Right lobe of liver (tissue), 6 donors: ENCODE data around the gene SLC25A26. TPM values are rescaled to one million over a fixed set of nuclear protein-coding genes. Genes with fewer than 3 reads are reported as not detected.

Source experiments
- ATAC-seq, 4 donors: fragments of 200-7000 bp; cut with Tn5 transposase; one replicate each; pipeline ENCODE4 v1.9.1; 2020; ENCODE audit warnings: mild to moderate bottlenecking in 4 of 4, moderate library complexity in 4 of 4
- DNase-seq, 3 donors: peaks; one replicate each; pipeline ENCODE4 v3.0.0-alpha.2; 2020
- H3K27ac ChIP-seq, 3 donors: fragments of 200-600 bp; one replicate each; pipeline ENCODE4 v1.8.0; 2022
- H3K27me3 ChIP-seq, 2 donors: fragments of 200-600 bp; one replicate each; pipeline ENCODE4 v1.8.0; 2022
- H3K36me3 ChIP-seq, 4 donors: fragments of 200-600 bp; sonication (generic) in 1 of 4; one replicate each; pipeline versions ENCODE4 v1.5.1 to v1.8.0; 2017 to 2022; ENCODE audit warnings: control low read depth in 1 of 4
- H3K4me1 ChIP-seq, 4 donors: fragments of 200-600 bp; sonication (generic) in 1 of 4; one replicate each; pipeline versions ENCODE4 v1.5.1 to v1.8.0; 2017 to 2022; ENCODE audit warnings: control low read depth in 1 of 4
- H3K4me3 ChIP-seq, 3 donors: fragments of 200-600 bp; one replicate each; pipeline ENCODE4 v1.8.0; 2022
- H3K9me3 ChIP-seq, 4 donors: fragments of 200-600 bp; sonication (generic) in 1 of 4; one replicate each; pipeline versions ENCODE4 v1.5.1 to v1.8.0; 2017 to 2022; ENCODE audit warnings: control low read depth in 1 of 4
- POLR2A ChIP-seq: fragments of 450-650 bp; IDR thresholded peaks from one replicate; pipeline ENCODE4 v1.6.1; 2017; ENCODE audit warnings: antibody characterized with exemption, mild to moderate bottlenecking
- WGBS: methylation state at CpG from one replicate; pipeline ENCODE4 v1.1.6; 2018; ENCODE audit warnings: low coverage, low lambda C conversion rate; ENCODE audit not compliant: insufficient coverage; ENCODE audit errors: missing lambda C conversion rate; 5-methylcytosine and 5-hydroxymethylcytosine counted together
- intact Hi-C, 2 donors: fragments of 100-400 bp; cut with DNase I; formaldehyde crosslinking; loops; one replicate each; pipeline versions ENCODE4 v1.11.2 to v1.14.1; 2022
- total RNA-seq, 6 experiments: library from RNA; depleted of rRNA in 2 of 6; stranded (reverse); fragments of >200 nt in 2 of 6; fragmentation: NEBNext Ultra II Directional in 3 of 6; extraction: Animal tissue kit (Norgen Biotek cat#: 25700) in 3 of 6; gene quantifications; one replicate each; pipeline versions ENCODE4 v1.1.0 to v1.2.4, GENCODE V29; 2016 to 2023
- TF ChIP-seq, protein P1 (sequence below), 4 donors: fragments of 200-600 bp in 3 of 4; fragments of 450-650 bp in 1 of 4; IDR thresholded peaks; one replicate each; pipeline versions ENCODE4 v1.5.1 to v1.8.0; 2016 to 2022; ENCODE audit warnings: antibody characterized with exemption in 4 of 4, mild to moderate bottlenecking in 2 of 4
- donor health status: DM: no; HTN: yes; CAD: no.
- donor health status: DM: no; HTN: no; CAD: no.
- donor health status: DM: no; HTN: no; CAD: no.
- donor health status: DM: no; HTN: yes; CAD: no.
- donor health status: DM: no; HTN: yes; CAD: no.

The SLC25A26 gene
- total RNA-seq, 6 experiments from 2014 or later, result 11.2 to 17.4 (median 12.8) TPM

GRCh38 chr3:66236281-66236680, 15.5 kb downstream of the SLC25A26 start:
- ATAC-seq, result no peak
- intact Hi-C loops, result no loop called here
- WGBS, result 98% methylated on average over 5 of the region's 5 CpGs

GRCh38 chr3:66237552-66237951, 16.8 kb downstream of the SLC25A26 start:
- Histone ChIP-seq H3K27ac (no peak overlapping the region), H3K36me3 (no peaks in the 10 kb centered on the region), H3K4me3 (no peak overlapping the region), H3K27me3 (no peaks in the 10 kb centered on the region), H3K9me3 (no peaks in the 10 kb centered on the region), H3K4me1 (peaks cover 0 to 7% (median 2%) of the 10 kb centered on the region in 4 donors)
- WGBS, result 93% methylated on average over 3 of the region's 3 CpGs
- TF ChIP-seq POLR2A, result no peak
- TF ChIP-seq, protein P1, sequence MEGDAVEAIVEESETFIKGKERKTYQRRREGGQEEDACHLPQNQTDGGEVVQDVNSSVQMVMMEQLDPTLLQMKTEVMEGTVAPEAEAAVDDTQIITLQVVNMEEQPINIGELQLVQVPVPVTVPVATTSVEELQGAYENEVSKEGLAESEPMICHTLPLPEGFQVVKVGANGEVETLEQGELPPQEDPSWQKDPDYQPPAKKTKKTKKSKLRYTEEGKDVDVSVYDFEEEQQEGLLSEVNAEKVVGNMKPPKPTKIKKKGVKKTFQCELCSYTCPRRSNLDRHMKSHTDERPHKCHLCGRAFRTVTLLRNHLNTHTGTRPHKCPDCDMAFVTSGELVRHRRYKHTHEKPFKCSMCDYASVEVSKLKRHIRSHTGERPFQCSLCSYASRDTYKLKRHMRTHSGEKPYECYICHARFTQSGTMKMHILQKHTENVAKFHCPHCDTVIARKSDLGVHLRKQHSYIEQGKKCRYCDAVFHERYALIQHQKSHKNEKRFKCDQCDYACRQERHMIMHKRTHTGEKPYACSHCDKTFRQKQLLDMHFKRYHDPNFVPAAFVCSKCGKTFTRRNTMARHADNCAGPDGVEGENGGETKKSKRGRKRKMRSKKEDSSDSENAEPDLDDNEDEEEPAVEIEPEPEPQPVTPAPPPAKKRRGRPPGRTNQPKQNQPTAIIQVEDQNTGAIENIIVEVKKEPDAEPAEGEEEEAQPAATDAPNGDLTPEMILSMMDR (IDR thresholded peaks at IDR 0.05), result no peak
- intact Hi-C loops, result no loop called here
- DNase-seq (no peak), ATAC-seq (no peak)

More at GRCh38 chr3:66236281-66236680, 15.5 kb downstream of the SLC25A26 start:
- H3K36me3 ChIP-seq, result no peaks in the 10 kb centered on the region
- no peak overlapping the region for H3K4me3 ChIP-seq
- no peak overlapping the region for H3K27ac ChIP-seq
- H3K9me3 ChIP-seq, result no peaks in the 10 kb centered on the region
- TF ChIP-seq, protein P1 (IDR thresholded peaks at IDR 0.05), result no peak
- TF ChIP-seq POLR2A, result no peak
- peaks cover 0 to 7% (median 2%) of the 10 kb centered on the region in 4 donors for H3K4me1 ChIP-seq
- no peaks in the 10 kb centered on the region for H3K27me3 ChIP-seq
- no peak for DNase-seq

DNA sequence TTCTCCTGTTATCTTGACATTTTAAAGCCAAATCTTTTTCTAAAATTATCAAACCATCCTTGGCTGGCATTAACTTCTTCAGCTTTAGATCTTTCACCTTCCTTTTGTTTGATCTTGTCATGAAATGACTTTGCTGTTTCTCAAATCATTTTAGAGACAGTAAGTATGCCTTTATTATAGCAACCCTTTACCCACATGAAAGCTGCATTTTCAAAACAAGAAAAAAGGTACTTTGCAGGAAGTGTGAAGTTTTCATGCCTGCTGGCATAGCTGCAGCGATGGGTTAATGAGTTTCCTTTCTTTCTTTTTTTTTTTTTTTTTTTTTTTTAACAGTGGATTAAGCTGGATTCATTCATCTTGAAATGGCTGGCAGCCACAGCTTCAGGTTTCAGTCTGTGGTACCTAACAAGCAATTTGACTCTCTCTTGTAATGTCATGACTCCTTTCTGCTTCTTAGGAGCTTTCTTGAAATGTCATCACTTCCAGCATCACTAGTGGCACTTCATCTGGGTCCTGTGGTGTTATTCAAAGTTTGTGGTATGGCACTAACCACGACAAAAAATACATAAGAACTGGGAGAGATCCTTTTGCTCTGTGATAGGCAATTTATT, 18.8 kb downstream of the SLC25A26 start:
- H3K4me1 ChIP-seq, result no peaks in the 10 kb centered on the region
- WGBS, result 86% methylated on average over 2 of the region's 2 CpGs
- TF ChIP-seq, protein P1 (IDR thresholded peaks at IDR 0.05), result no peak
- no peak for TF ChIP-seq POLR2A
- H3K27ac ChIP-seq, result no peak overlapping the region
- DNase-seq, result no peak
- no peaks in the 10 kb centered on the region for H3K27me3 ChIP-seq
- H3K4me3 ChIP-seq, result no peak overlapping the region
- intact Hi-C loops, result no loop called here
- H3K36me3 ChIP-seq, result peaks cover 0 to 10% (median 0%) of the 10 kb centered on the region in 4 donors
- ATAC-seq, result no peak
- H3K9me3 ChIP-seq, result no peaks in the 10 kb centered on the region

DNA sequence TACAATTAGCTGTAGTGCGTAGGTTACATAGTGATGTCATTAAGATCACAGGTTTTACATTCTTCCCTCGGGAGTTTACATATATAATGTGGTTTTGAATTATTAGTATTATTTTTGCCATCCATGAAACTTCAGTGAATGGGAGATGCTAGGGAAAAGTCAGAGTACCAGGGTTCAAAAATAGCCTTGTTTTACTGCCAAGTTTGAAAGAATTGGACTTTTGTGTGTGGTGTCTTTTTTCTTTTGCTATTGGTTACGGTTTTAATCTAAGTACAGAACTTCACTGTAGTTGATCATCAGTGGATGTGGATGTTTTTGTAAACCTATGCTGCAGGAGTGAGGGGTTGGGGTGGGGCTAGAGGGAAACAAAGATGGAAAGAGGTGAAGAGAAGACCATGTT, 20.7 kb downstream of the SLC25A26 start:
- Histone ChIP-seq H3K36me3 (peaks cover 0 to 10% (median 0%) of the 10 kb centered on the region in 4 donors), H3K4me3 (no peak overlapping the region), H3K9me3 (no peaks in the 10 kb centered on the region), H3K27me3 (no peaks in the 10 kb centered on the region), H3K27ac (no peak overlapping the region), H3K4me1 (no peaks in the 10 kb centered on the region)
- TF ChIP-seq POLR2A, result no peak
- TF ChIP-seq, protein P1 (IDR thresholded peaks at IDR 0.05), result no peak
- intact Hi-C loops, result no loop called here
- WGBS, result 94% methylated on average over 3 of the region's 3 CpGs
- DNase-seq (no peak), ATAC-seq (no peak)
